ENCODE results near the gene FIGLA. TPM values are rescaled to one million over a fixed set of nuclear protein-coding genes. Genes with fewer than 3 reads are reported as not detected.

Gene FIGLA
- total RNA-seq, 6 experiments from 2014 or later = not detected

- Mint-ChIP-seq H3K36me3 (ENCODE audit: low read depth) (no peaks in the 10 kb centered on the region), H3K4me3 (no peak overlapping the region), H3K27ac (no peak overlapping the region), H3K4me1 (ENCODE audit: low read depth) (0 out of 2 replicates have a peak, but pooled peaks cover 4% of the 10 kb centered on the region), H3K9me3 (no peaks in the 10 kb centered on the region), H3K27me3 (ENCODE audit: insufficient read depth) (peaks cover 57% of the 10 kb centered on the region)
- TF ChIP-seq CTCF (IDR thresholded peaks at IDR 0.05) = no peak
- no peak for DNase-seq
These were observed 19.0 kb downstream of the FIGLA start for GRCh38 chr2:70771446-70771845.

DNA sequence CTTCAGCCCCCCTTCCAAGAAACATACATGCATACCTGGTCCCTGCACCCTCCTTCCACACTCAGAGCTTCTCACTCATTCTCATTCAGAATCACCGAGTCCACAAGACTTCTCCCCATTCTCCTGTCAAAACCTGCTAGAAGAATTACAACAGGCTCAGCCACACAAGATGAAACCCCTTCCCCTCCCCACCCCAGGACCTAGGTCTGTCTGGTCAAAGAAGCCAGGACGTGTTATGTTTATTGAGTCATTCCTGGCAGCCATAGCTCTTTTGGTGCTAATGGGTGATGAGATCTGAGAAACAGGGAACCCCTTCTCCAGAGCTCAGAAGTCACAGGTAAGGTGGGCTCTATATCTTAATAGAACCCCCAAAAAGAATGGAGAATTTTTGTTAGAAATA is 21.0 kb downstream of the FIGLA start:
- TF ChIP-seq CTCF (IDR thresholded peaks at IDR 0.05) = no peak
- H3K4me3 Mint-ChIP-seq = no peak overlapping the region
- no peaks in the 10 kb centered on the region for H3K36me3 Mint-ChIP-seq (ENCODE audit: low read depth)
- H3K27ac Mint-ChIP-seq = no peak overlapping the region
- no peaks in the 10 kb centered on the region for H3K9me3 Mint-ChIP-seq
- peaks cover 68% of the 10 kb centered on the region for H3K27me3 Mint-ChIP-seq (ENCODE audit: insufficient read depth)
- DNase-seq = no peak
- H3K4me1 Mint-ChIP-seq (ENCODE audit: low read depth) = 0 out of 2 replicates have a peak, but pooled peaks cover 5% of the 10 kb centered on the region

- no peak for DNase-seq
- H3K4me1 Mint-ChIP-seq (ENCODE audit: low read depth) = 0 out of 2 replicates have a peak, but pooled peaks cover 5% of the 10 kb centered on the region
- H3K27ac Mint-ChIP-seq = no peak overlapping the region
These were observed 21.8 kb downstream of the FIGLA start for GRCh38 chr2:70768590-70769085.

DNA sequence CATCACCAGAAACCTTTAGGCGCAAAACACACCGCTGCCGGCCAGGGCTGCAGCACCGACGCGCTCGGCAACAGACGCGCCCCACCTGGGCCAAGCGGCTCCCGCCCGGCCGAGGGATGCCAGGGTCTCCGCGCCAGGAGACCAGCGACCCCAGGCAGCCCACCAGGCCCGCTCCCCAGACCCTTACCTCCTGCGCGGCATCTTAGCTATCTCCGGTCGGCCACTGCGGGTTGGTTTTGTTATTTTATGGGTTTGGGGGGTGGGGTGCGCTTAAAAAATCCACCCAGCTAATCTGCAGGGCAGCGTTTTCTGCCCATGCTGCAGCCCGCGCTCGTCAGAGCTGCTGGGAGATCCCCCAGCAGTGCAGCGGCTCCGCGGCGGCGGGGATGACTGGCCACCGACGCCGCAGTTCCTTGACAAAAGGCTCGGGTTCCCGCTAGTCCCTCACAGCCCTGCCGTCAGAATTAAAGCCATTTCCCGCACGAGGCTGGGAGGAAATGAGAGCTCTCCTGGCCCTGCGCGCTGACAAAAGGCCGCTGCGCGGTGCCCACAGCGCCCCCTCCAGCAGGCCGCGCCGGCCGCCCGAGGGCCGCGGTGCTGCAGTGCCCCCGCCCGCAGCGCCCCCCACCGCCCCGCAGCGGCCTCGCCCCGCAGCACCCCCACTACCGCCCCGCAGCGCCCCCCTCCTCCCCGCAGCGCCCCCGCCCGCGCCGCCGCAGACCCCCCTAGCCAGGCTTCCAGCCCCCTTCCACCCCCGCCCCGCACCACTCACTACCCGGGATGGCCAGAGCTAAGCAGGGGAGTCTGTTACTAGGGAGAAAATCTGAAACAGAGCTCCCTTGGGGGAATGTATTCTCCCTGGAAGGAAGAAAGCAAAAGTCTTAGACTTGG is 22.5 kb downstream of the FIGLA start, which contains the start of gene ADD2:
ADD2 (minus strand) TSS at position 502 of the 891 bp plus-strand sequence. CDS start 61,792 bp downstream, outside the sequence.
- no peak; the same call in 1 of the 2 replicates for TF ChIP-seq CTCF (IDR thresholded peaks at IDR 0.05)
- no peak within 1 kb of the TSS for H3K27ac Mint-ChIP-seq
- peaks cover 61% of the 10 kb centered on the region for H3K27me3 Mint-ChIP-seq (ENCODE audit: insufficient read depth)
- no peak for DNase-seq
- H3K4me3 Mint-ChIP-seq = no peak within 1 kb of the TSS
- H3K4me1 Mint-ChIP-seq (ENCODE audit: low read depth) = 0 out of 2 replicates have a peak, but pooled peaks cover 5% of the 10 kb centered on the region
- no peaks in the 10 kb centered on the region for H3K9me3 Mint-ChIP-seq
- no peaks in the 10 kb centered on the region for H3K36me3 Mint-ChIP-seq (ENCODE audit: low read depth)

More at GRCh38 chr2:70768590-70769085, 21.8 kb downstream of the FIGLA start:
- TF ChIP-seq CTCF (IDR thresholded peaks at IDR 0.05) = no peak
- Mint-ChIP-seq H3K27me3 (ENCODE audit: insufficient read depth) (peaks cover 68% of the 10 kb centered on the region), H3K9me3 (no peaks in the 10 kb centered on the region), H3K36me3 (ENCODE audit: low read depth) (no peaks in the 10 kb centered on the region), H3K4me3 (no peak overlapping the region)

GRCh38 chr2:70767079-70767698 is 23.3 kb downstream of the FIGLA start:
- no peaks in the 10 kb centered on the region for H3K9me3 Mint-ChIP-seq
- H3K36me3 Mint-ChIP-seq (ENCODE audit: low read depth) = no peaks in the 10 kb centered on the region
- H3K4me3 Mint-ChIP-seq = no peak overlapping the region
- no peak for TF ChIP-seq CTCF (IDR thresholded peaks at IDR 0.05)
- DNase-seq = no peak
- H3K27me3 Mint-ChIP-seq (ENCODE audit: insufficient read depth) = peaks cover 58% of the 10 kb centered on the region
- no peak overlapping the region for H3K27ac Mint-ChIP-seq
- H3K4me1 Mint-ChIP-seq (ENCODE audit: low read depth) = 0 out of 2 replicates have a peak, but pooled peaks cover 5% of the 10 kb centered on the region

Data from HFFc6 (cell line).